IMR-90 (cell line): Measurements from ENCODE around the gene DOC2B. TPM values are rescaled to one million over a fixed set of nuclear protein-coding genes. Genes with fewer than 3 reads are reported as not detected.
"Not testable (repeated sequence)": the region's sequence is repeated elsewhere in the genome, so short reads cannot be mapped to it uniquely, and the experiment has no call there.

Experiments used
- ATAC-seq: fragments of 200-7000 bp; cut with Tn5 transposase; 2 replicates; pipeline ENCODE4 v1.9.1; 2020; ENCODE audit warnings: low read depth, mild to moderate bottlenecking, moderate library complexity
- BruUV-seq: library from RNA; stranded (reverse); fragments of 400-500 nt; replicated peaks from 2 replicates; lab custom pipeline; 2021; lab: Mats Ljungman, UMichigan
- CTCF ChIA-PET: fragments of 300-600 bp; formaldehyde crosslinking; extraction: SDS; loops from one replicate; lab custom pipeline; 2021; ENCODE audit warnings: antibody characterized with exemption; lab: Yijun Ruan, JAX
- POLR2A ChIA-PET: fragments of 300-600 bp; sonication (Branson Sonifier 250); formaldehyde crosslinking; loops from one replicate; lab custom pipeline; 2022; ENCODE audit warnings: antibody characterized with exemption; ENCODE audit not compliant: unreplicated experiment; lab: Charles Lee
- DNase-seq: peaks from one replicate; pipeline ENCODE4 v3.0.0; 2013
- H2AFZ ChIP-seq: replicated peaks from 2 replicates; pipeline ENCODE3; 2013; ENCODE audit warnings: low read length, mild to moderate bottlenecking; ENCODE audit not compliant: poor library complexity
- H2AK5ac ChIP-seq: 2 replicates; pipeline ENCODE4 v1.6.1; 2013; ENCODE audit warnings: low read depth, low read length, inconsistent platforms
- H2AK9ac ChIP-seq: replicated peaks from 2 replicates; pipeline ENCODE3; 2013; ENCODE audit warnings: mild to moderate bottlenecking, low read depth, low read length, moderate library complexity; ENCODE audit not compliant: poor library complexity
- H2BK120ac ChIP-seq: 2 replicates; pipeline ENCODE4 v1.6.1; 2013; ENCODE audit warnings: low read depth, low read length, inconsistent platforms
- H2BK15ac ChIP-seq: 3 replicates; pipeline ENCODE4 v1.6.1; 2013; ENCODE audit warnings: low read depth, low read length, inconsistent platforms
- H2BK20ac ChIP-seq: 2 replicates; pipeline ENCODE4 v1.6.1; 2013; ENCODE audit warnings: low read depth, mild to moderate bottlenecking, inconsistent platforms, low read length, moderate library complexity
- H2BK5ac ChIP-seq: 2 replicates; pipeline ENCODE4 v1.6.1; 2013; ENCODE audit warnings: mild to moderate bottlenecking, low read depth, low read length, inconsistent platforms; ENCODE audit not compliant: poor library complexity, severe bottlenecking
- H3K14ac ChIP-seq: replicated peaks from 2 replicates; pipeline ENCODE4 v1.6.1; 2013; ENCODE audit warnings: low read depth, low read length, inconsistent platforms
- H3K18ac ChIP-seq: 2 replicates; pipeline ENCODE4 v1.6.1; 2013; ENCODE audit warnings: low read depth, low read length, control low read depth
- H3K23ac ChIP-seq: 2 replicates; pipeline ENCODE4 v1.6.1; 2013; ENCODE audit warnings: low read depth, low read length, inconsistent platforms
- H3K27ac ChIP-seq: 2 replicates; pipeline ENCODE4 v1.5.1; 2013; ENCODE audit warnings: mild to moderate bottlenecking, control low read depth, low read length; ENCODE audit not compliant: insufficient read depth
- H3K27me3 ChIP-seq: 2 replicates; pipeline ENCODE4 v1.6.1; 2013; ENCODE audit warnings: low read length; ENCODE audit not compliant: control insufficient read depth, insufficient read depth
- H3K36me3 ChIP-seq: 2 replicates; pipeline ENCODE4 v1.6.1; 2013; ENCODE audit warnings: low read length, mixed read lengths; ENCODE audit not compliant: control insufficient read depth, insufficient read depth
- H3K4ac ChIP-seq: 2 replicates; pipeline ENCODE4 v1.6.1; 2013; ENCODE audit warnings: low read depth, low read length, inconsistent platforms
- H3K4me1 ChIP-seq: 2 replicates; pipeline ENCODE4 v1.6.1; 2013; ENCODE audit warnings: low read length, mixed read lengths; ENCODE audit not compliant: control insufficient read depth, insufficient read depth
- H3K4me2 ChIP-seq: 2 replicates; pipeline ENCODE4 v1.6.1; 2013; ENCODE audit warnings: low read depth, mild to moderate bottlenecking, control low read depth, low read length, moderate library complexity
- H3K4me3 ChIP-seq: 2 replicates; pipeline ENCODE4 v1.5.1; 2013; ENCODE audit warnings: low read depth, mild to moderate bottlenecking, control low read depth, low read length, moderate library complexity; ENCODE audit not compliant: insufficient read depth
- H3K56ac ChIP-seq: 2 replicates; pipeline ENCODE4 v1.6.1; 2013; ENCODE audit warnings: low read length, inconsistent platforms; ENCODE audit not compliant: insufficient read depth; ENCODE audit errors: extremely low read depth
- H3K79me1 ChIP-seq, 2 experiments: 2 replicates each; pipeline ENCODE4 v1.6.1; 2013; ENCODE audit warnings: low read length in 2 of 2, inconsistent platforms in 1 of 2, low read depth in 1 of 2
- H3K9ac ChIP-seq: 2 replicates; pipeline ENCODE4 v1.6.1; 2013; ENCODE audit warnings: low read depth, low read length, control low read depth
- H3K9me1 ChIP-seq: 2 replicates; pipeline ENCODE4 v1.6.1; 2013; ENCODE audit warnings: low read length, inconsistent platforms; ENCODE audit not compliant: insufficient read depth
- H3K9me3 ChIP-seq: 2 replicates; pipeline ENCODE4 v1.6.1; 2013; ENCODE audit warnings: low read length; ENCODE audit not compliant: control insufficient read depth, insufficient read depth
- H4K20me1 ChIP-seq: 2 replicates; pipeline ENCODE4 v1.6.1; 2013; ENCODE audit warnings: low read length, inconsistent platforms; ENCODE audit not compliant: insufficient read depth
- H4K5ac ChIP-seq: 2 replicates; pipeline ENCODE4 v1.6.1; 2013; ENCODE audit warnings: mild to moderate bottlenecking, low read depth, low read length, control low read depth
- H4K8ac ChIP-seq, 2 experiments: 2 replicates each; pipeline ENCODE4 v1.6.1; 2013; ENCODE audit warnings: low read depth in 2 of 2, low read length in 2 of 2, control low read depth in 1 of 2, inconsistent platforms in 1 of 2
- H4K91ac ChIP-seq: 2 replicates; pipeline ENCODE4 v1.6.1; 2013; ENCODE audit warnings: low read depth, low read length, inconsistent platforms; ENCODE audit not compliant: insufficient read depth
- BHLHE40 ChIP-seq: fragments of 150-350 bp; IDR thresholded peaks from 2 replicates; pipeline ENCODE4 v1.6.1; 2016; ENCODE audit warnings: mild to moderate bottlenecking, low read depth, low read length
- CHD1 ChIP-seq: IDR thresholded peaks from 2 replicates; pipeline ENCODE4 v1.6.1; 2012; ENCODE audit warnings: low read depth, low read length, improper control_type of control experiment
- CTCF ChIP-seq: conservative IDR thresholded peaks from 2 replicates; pipeline ENCODE4 v1.5.1; 2012; ENCODE audit warnings: mild to moderate bottlenecking, low read depth, low read length, improper control_type of control experiment
- FOS ChIP-seq: fragments of 150-350 bp; IDR thresholded peaks from 2 replicates; pipeline ENCODE4 v1.6.1; 2016; ENCODE audit warnings: low read depth, low read length
- MXI1 ChIP-seq: IDR thresholded peaks from 2 replicates; pipeline ENCODE4 v1.6.1; 2012; ENCODE audit warnings: low read depth, mild to moderate bottlenecking, low read length, moderate library complexity, borderline replicate concordance
- RCOR1 ChIP-seq: IDR thresholded peaks from 2 replicates; pipeline ENCODE4 v1.6.1; 2012; ENCODE audit warnings: mild to moderate bottlenecking, low read length, improper control_type of control experiment; ENCODE audit not compliant: insufficient replicate concordance
- WGBS, 2 experiments: methylation state at CpG; one replicate each; pipeline versions ENCODE4 v1.1.5 to v1.1.7; 2013; ENCODE audit warnings: missing lambda C conversion rate in 2 of 2; ENCODE audit not compliant: insufficient read length in 1 of 2; ENCODE audit errors: extremely low coverage in 2 of 2; 5-methylcytosine and 5-hydroxymethylcytosine counted together
- dilution Hi-C: fragments of 300-500 bp; cut with HindIII; formaldehyde crosslinking; loops from one replicate; pipeline ENCODE4 v1.14.3; 2018; ENCODE audit warnings: low sequenced_read_pairs; ENCODE audit not compliant: unreplicated experiment
- in situ Hi-C: fragments of 300-500 bp; cut with MboI; formaldehyde crosslinking; loops from 3 replicates; pipeline ENCODE4 v1.14.3; 2019; ENCODE audit warnings: low sequenced_read_pairs, inconsistent platforms, mixed read lengths
- intact Hi-C: fragments of 100-400 bp; cut with micrococcal nuclease; formaldehyde crosslinking; loops from 2 replicates; pipeline ENCODE4 v1.10.0; 2022
- polyA plus RNA-seq, 3 experiments: library from polyadenylated mRNA; depleted of rRNA; stranded (reverse); fragments of >200 nt; gene quantifications; 2 replicates each; pipeline ENCODE4 v1.2.3, GENCODE V29; 2012; ENCODE audit warnings: low replicate concordance in 1 of 3
- total RNA-seq: library from RNA; depleted of rRNA; stranded (reverse); fragments of >200 nt; gene quantifications from 2 replicates; pipeline ENCODE4 v1.2.3, GENCODE V29; 2012

Gene DOC2B
- total and polyA plus RNA-seq, 2 of the 4 experiments (the other 2 are of a cell fraction), result not detected

GRCh38 chr17:170130-170670, 11.2 kb downstream of the DOC2B start:
- Histone ChIP-seq H3K4me2 (no peak overlapping the region), H2BK5ac (no peak overlapping the region), H3K23ac (no peak overlapping the region), H4K8ac (no peak overlapping the region), H4K20me1 (no peaks in the 10 kb centered on the region; the same call in 1 of the 2 replicates), H3K4ac (no peak overlapping the region), H3K36me3 (no peaks in the 10 kb centered on the region), H3K9ac (no peak overlapping the region), H4K5ac (no peak overlapping the region), H2BK120ac (no peak overlapping the region), H3K79me1 (no peaks in the 10 kb centered on the region), H3K9me3 (no peaks in the 10 kb centered on the region), H2BK15ac (no peak overlapping the region), H3K18ac (no peak overlapping the region), H3K27ac (no peak overlapping the region), H3K56ac (no peak overlapping the region), H2AFZ (no peak overlapping the region), H3K4me1 (no peaks in the 10 kb centered on the region), H4K91ac (no peak overlapping the region), H3K14ac (no peak overlapping the region), H3K4me3 (no peak overlapping the region), H2BK20ac (no peak overlapping the region), H2AK5ac (no peak overlapping the region), H2AK9ac (no peak overlapping the region), H3K9me1 (no peaks in the 10 kb centered on the region), H3K27me3 (peaks cover 15% of the 10 kb centered on the region; the same call in 1 of the 2 replicates)
- in situ Hi-C loops (no loop called here), dilution Hi-C loops (no loop called here), intact Hi-C loops (no loop called here)
- ATAC-seq, result no peak
- 60% methylated on average over 1 of the region's 6 CpGs; no CpG with 5 or more reads in 1 of the 2 experiments for WGBS, 2 experiments
- no TSS peak for BruUV-seq
- TF ChIP-seq BHLHE40 (no peak), CTCF (no peak), MXI1 (no peak), CHD1 (no peak), FOS (no peak), RCOR1 (no peak)
- ChIA-PET CTCF (no interaction called here), POLR2A (no interaction called here)
- no peak for DNase-seq

GRCh38 chr17:168614-169013, 12.8 kb downstream of the DOC2B start:
- H3K23ac ChIP-seq, H4K5ac ChIP-seq, H2BK20ac ChIP-seq, H3K79me1 ChIP-seq, H4K20me1 ChIP-seq, H4K91ac ChIP-seq, CTCF ChIA-PET, in situ Hi-C loops, H3K4me1 ChIP-seq, H3K9me3 ChIP-seq, H3K4me3 ChIP-seq, H2AK5ac ChIP-seq, H3K4ac ChIP-seq, dilution Hi-C loops, H3K14ac ChIP-seq, DNase-seq, H3K18ac ChIP-seq, H3K27ac ChIP-seq, BruUV-seq, H3K4me2 ChIP-seq, H4K8ac ChIP-seq, H2BK15ac ChIP-seq, intact Hi-C loops, POLR2A ChIA-PET, ATAC-seq, H3K9ac ChIP-seq, H3K9me1 ChIP-seq, H2BK5ac ChIP-seq, H2BK120ac ChIP-seq, H3K36me3 ChIP-seq, H3K56ac ChIP-seq, H2AFZ ChIP-seq, H2AK9ac ChIP-seq: not testable (repeated sequence)
- no CpG with 5 or more reads among the region's 11 CpGs for WGBS, 2 experiments
- H3K27me3 ChIP-seq, result peaks cover 15% of the 10 kb centered on the region; the same call in 1 of the 2 replicates
